A673 (cell line): ENCODE data around the gene NOL8. TPM values are rescaled to one million over a fixed set of nuclear protein-coding genes. Genes with fewer than 3 reads are reported as not detected.

Source experiments
- BruUV-seq: library from RNA; stranded (reverse); fragments of 400-500 nt; replicated peaks from 2 replicates; lab custom pipeline; 2021; lab: Mats Ljungman, UMichigan
- CTCF ChIA-PET: fragments of 300-600 bp; sonication (Branson Sonifier 250); formaldehyde crosslinking; loops from one replicate; lab custom pipeline; 2022; ENCODE audit warnings: antibody characterized with exemption; lab: Charles Lee
- POLR2A ChIA-PET: fragments of 300-600 bp; sonication (Branson Sonifier 250); formaldehyde crosslinking; loops from one replicate; lab custom pipeline; 2022; ENCODE audit warnings: antibody characterized with exemption; ENCODE audit not compliant: low non-redundant PET; lab: Charles Lee
- DNase-seq: peaks from one replicate; pipeline ENCODE4 v3.0.0-alpha.2; 2015; ENCODE audit warnings: low spot score
- H3K27ac ChIP-seq: fragments of 200-600 bp; sonication (generic); 2 replicates; pipeline ENCODE4 v1.5.1; 2016; ENCODE audit warnings: mixed run types, low read depth, mild to moderate bottlenecking, mixed read lengths, antibody characterized with exemption, low read length; ENCODE audit not compliant: poor library complexity, severe bottlenecking
- H3K27me3 ChIP-seq: fragments of 200-600 bp; sonication (generic); replicated peaks from 2 replicates; pipeline ENCODE4 v1.6.1; 2017; ENCODE audit warnings: mixed run types, low read depth, mild to moderate bottlenecking, mixed read lengths, antibody characterized with exemption, low read length; ENCODE audit not compliant: insufficient read depth, poor library complexity
- H3K36me3 ChIP-seq: fragments of 200-600 bp; sonication (generic); 2 replicates; pipeline ENCODE4 v1.6.1; 2016; ENCODE audit warnings: mixed run types, mild to moderate bottlenecking, mixed read lengths, antibody characterized with exemption, low read length; ENCODE audit not compliant: insufficient read depth, poor library complexity, severe bottlenecking
- H3K4me1 ChIP-seq: fragments of 200-600 bp; sonication (generic); 2 replicates; pipeline ENCODE4 v1.6.1; 2017; ENCODE audit warnings: mixed run types, mild to moderate bottlenecking, mixed read lengths, antibody characterized with exemption, low read length; ENCODE audit not compliant: insufficient read depth, poor library complexity, severe bottlenecking
- H3K4me3 ChIP-seq: fragments of 200-600 bp; sonication (generic); 2 replicates; pipeline ENCODE4 v1.5.1; 2016; ENCODE audit warnings: low read depth, mixed run types, mild to moderate bottlenecking, mixed read lengths, low read length; ENCODE audit not compliant: poor library complexity, severe bottlenecking
- H3K9me3 ChIP-seq: fragments of 200-600 bp; sonication (generic); 2 replicates; pipeline ENCODE4 v1.6.1; 2016; ENCODE audit warnings: mixed run types, low read depth, mild to moderate bottlenecking, mixed read lengths, antibody characterized with exemption, low read length; ENCODE audit not compliant: poor library complexity, severe bottlenecking
- EZH2 ChIP-seq: fragments of 200-600 bp; sonication (generic); IDR thresholded peaks from 2 replicates; pipeline ENCODE4 v1.6.1; 2017; ENCODE audit warnings: borderline replicate concordance, low read depth, mild to moderate bottlenecking, mixed read lengths, antibody characterized with exemption, low read length; ENCODE audit not compliant: poor library complexity, severe bottlenecking
- intact Hi-C: fragments of 100-400 bp; cut with micrococcal nuclease; formaldehyde crosslinking; loops from one replicate; pipeline ENCODE4 v1.10.0; 2022; ENCODE audit not compliant: unreplicated experiment
- total RNA-seq: library from RNA; stranded (reverse); gene quantifications from 2 replicates; pipeline ENCODE4 v1.2.3, GENCODE V29; 2021
- TF ChIP-seq, protein P1 (sequence below): fragments of 300-800, 200-600 bp; sonication (generic); conservative IDR thresholded peaks from 2 replicates; pipeline ENCODE4 v1.5.1; 2017; ENCODE audit warnings: low read depth, mild to moderate bottlenecking, antibody characterized with exemption, low read length, moderate library complexity, mixed read lengths

NOL8 gene
- total RNA-seq, 1 experiment from 2014 or later = 59.7 TPM

DNA sequence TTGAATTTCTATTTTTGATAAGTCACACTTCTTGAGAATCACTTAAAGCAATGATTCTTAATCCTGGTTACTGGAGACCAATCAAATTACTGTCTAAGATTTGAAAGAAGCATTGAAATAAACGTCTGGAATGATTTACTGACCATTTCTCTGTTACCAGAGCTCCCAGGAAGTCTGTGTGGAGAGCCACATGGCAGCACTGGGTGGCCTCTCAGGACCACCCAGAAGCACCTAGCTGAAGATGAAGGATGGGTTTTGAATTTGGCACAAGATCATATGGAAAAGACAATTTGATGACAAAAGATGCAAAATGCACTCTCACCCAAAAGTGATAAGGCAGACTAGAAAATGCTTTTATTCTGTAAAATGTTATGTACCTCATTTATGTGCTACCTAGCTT is 62.0 kb downstream of the NOL8 start:
- Histone ChIP-seq H3K27ac (no peak overlapping the region), H3K9me3 (no peaks in the 10 kb centered on the region), H3K27me3 (no peaks in the 10 kb centered on the region), H3K36me3 (peaks cover 100% of the 10 kb centered on the region), H3K4me1 (no peaks in the 10 kb centered on the region), H3K4me3 (no peak overlapping the region)
- intact Hi-C loops = no loop called here
- no peak for TF ChIP-seq EZH2
- TF ChIP-seq, protein P1, sequence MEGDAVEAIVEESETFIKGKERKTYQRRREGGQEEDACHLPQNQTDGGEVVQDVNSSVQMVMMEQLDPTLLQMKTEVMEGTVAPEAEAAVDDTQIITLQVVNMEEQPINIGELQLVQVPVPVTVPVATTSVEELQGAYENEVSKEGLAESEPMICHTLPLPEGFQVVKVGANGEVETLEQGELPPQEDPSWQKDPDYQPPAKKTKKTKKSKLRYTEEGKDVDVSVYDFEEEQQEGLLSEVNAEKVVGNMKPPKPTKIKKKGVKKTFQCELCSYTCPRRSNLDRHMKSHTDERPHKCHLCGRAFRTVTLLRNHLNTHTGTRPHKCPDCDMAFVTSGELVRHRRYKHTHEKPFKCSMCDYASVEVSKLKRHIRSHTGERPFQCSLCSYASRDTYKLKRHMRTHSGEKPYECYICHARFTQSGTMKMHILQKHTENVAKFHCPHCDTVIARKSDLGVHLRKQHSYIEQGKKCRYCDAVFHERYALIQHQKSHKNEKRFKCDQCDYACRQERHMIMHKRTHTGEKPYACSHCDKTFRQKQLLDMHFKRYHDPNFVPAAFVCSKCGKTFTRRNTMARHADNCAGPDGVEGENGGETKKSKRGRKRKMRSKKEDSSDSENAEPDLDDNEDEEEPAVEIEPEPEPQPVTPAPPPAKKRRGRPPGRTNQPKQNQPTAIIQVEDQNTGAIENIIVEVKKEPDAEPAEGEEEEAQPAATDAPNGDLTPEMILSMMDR = no peak
- BruUV-seq = no TSS peak
- ChIA-PET POLR2A (no interaction called here), CTCF (no interaction called here)
- DNase-seq = no peak

DNA sequence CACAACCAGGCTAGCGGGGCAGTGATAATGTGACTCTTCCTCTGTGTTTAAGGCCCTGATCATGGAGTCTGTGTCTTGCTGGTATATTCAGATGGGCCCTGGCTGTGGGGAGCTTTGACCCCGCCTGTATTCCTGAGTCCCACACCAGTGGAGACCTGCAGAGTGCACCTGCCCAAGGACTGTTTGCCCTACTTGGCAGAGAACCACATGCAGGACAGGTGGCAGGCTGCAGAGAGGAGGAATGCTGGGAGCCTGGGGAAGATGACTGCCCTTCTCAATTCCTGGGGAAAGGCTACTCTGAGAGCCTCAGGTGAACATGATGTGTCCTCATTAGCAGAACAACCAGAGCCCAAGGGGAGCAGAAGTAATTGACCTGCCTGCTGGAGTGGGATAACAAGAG is 67.8 kb downstream of the NOL8 start:
- no peak overlapping the region for H3K4me3 ChIP-seq
- TF ChIP-seq, protein P1 = no peak
- TF ChIP-seq EZH2 = no peak
- no peaks in the 10 kb centered on the region for H3K9me3 ChIP-seq
- no peaks in the 10 kb centered on the region for H3K4me1 ChIP-seq
- intact Hi-C loops = no loop called here
- H3K27ac ChIP-seq = no peak overlapping the region
- no peak for DNase-seq
- no peaks in the 10 kb centered on the region for H3K27me3 ChIP-seq
- CTCF ChIA-PET = no interaction called here
- POLR2A ChIA-PET = no interaction called here
- BruUV-seq = no TSS peak
- H3K36me3 ChIP-seq = peaks cover 100% of the 10 kb centered on the region

DNA sequence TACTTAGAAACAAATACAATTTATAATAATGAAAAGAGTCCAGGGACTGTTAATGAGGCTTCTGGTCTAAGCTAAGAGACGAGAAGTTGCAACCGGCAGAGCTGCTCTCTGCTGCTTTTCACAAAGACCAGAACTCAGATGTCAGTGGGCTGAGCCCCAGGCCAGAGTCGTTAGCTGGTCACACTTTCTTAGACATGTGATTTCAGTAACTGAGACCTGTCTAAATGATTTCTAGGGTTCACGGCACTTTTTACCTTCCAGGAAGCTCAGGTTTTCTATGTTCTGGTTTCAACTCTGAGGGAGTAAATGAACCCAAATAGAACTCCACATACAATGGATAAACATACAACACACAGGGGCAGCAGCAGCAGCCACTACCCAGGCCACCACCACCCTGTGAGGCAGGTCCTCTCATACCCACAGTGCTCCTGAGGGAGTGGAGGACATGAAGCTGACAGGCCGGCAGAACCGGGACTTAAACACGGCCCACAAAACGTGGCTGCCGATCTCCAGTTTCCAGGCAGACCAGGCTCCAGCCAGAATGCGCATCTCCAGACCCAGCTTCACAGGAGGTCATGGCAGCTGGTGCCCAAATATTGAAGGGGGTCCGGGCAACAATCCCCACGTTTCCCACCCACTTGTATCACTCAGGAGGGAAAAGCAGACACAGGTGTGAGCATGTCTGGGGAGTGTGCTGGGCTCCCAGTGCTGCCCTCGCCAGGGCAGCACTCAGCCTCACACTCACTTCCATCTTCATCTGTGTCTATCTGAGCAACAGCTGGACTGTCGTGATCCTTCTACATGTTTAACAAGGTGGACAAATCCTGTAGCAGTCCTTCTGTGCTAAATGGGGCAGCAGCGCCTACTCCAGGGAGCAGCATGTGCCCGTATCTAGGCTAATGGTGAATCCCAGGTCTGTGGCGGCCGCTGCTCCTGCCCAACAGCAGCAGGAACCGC is 70.5 kb downstream of the NOL8 start:
- Histone ChIP-seq H3K4me1 (no peaks in the 10 kb centered on the region), H3K27ac (no peak overlapping the region), H3K27me3 (no peaks in the 10 kb centered on the region), H3K4me3 (no peak overlapping the region), H3K36me3 (peaks cover 100% of the 10 kb centered on the region), H3K9me3 (no peaks in the 10 kb centered on the region)
- no peak for TF ChIP-seq EZH2
- TF ChIP-seq, protein P1 = no peak
- ChIA-PET CTCF (no interaction called here), POLR2A (no interaction called here)
- DNase-seq = no peak
- no TSS peak for BruUV-seq
- intact Hi-C loops = loop anchor here (5.0 kb wide), 1 partner anchor 33 kb away; no protein-coding TSS in a partner anchor
